SK-N-SH (cell line): ENCODE measurements around the gene FZD4. TPM values are rescaled to one million over a fixed set of nuclear protein-coding genes. Genes with fewer than 3 reads are reported as not detected.

Source experiments
- CTCF ChIA-PET: fragments of 300-600, 350-600 bp; formaldehyde crosslinking; extraction: SDS; loops from one replicate; lab custom pipeline; 2021; lab: Yijun Ruan, JAX
- POLR2A ChIA-PET: fragments of 350-600 bp; sonication (Branson Sonifier 250); formaldehyde crosslinking; extraction: SDS; loops from one replicate; lab custom pipeline; 2020; ENCODE audit warnings: antibody characterized with exemption, inconsistent platforms; lab: Yijun Ruan, JAX
- DNase-seq: peaks from one replicate; pipeline ENCODE4 v3.0.0; 2012
- H2AFZ ChIP-seq: fragments of 200-600 bp; sonication (generic); 2 replicates; pipeline ENCODE4 v1.8.1; 2016; ENCODE audit warnings: antibody characterized with exemption, mild to moderate bottlenecking, low read depth
- H3F3A ChIP-seq: fragments of 200-600 bp; sonication (generic); replicated peaks from 2 replicates; pipeline ENCODE3; 2016; ENCODE audit warnings: antibody characterized with exemption, mild to moderate bottlenecking; ENCODE audit not compliant: insufficient read depth
- H3K27ac ChIP-seq, 2 experiments: fragments of 200-500 bp in 1 of 2; fragments of 200-600 bp in 1 of 2; sonication (Bioruptor generic) in 1 of 2; sonication (generic), shearing (Covaris generic) in 1 of 2; 2 replicates each; pipeline versions ENCODE4 v1.5.1 to v1.6.1; 2014 to 2016; ENCODE audit warnings: low read depth in 2 of 2, inconsistent platforms in 1 of 2, low read length in 1 of 2, mild to moderate bottlenecking in 1 of 2, mixed read lengths in 1 of 2
- H3K27me3 ChIP-seq: fragments of 200-600 bp; sonication (generic), shearing (Covaris generic); 2 replicates; pipeline ENCODE4 v1.6.1; 2016; ENCODE audit warnings: mixed run types; ENCODE audit not compliant: insufficient read depth
- H3K36me3 ChIP-seq, 2 experiments: fragments of 200-500 bp in 1 of 2; fragments of 200-600 bp in 1 of 2; sonication (Bioruptor generic) in 1 of 2; sonication (generic) in 1 of 2; replicated peaks in 1 of 2; 2 replicates each; pipeline versions ENCODE3 to v1.5.1; 2014 to 2016; ENCODE audit warnings: low read length in 1 of 2, mild to moderate bottlenecking in 1 of 2; ENCODE audit not compliant: insufficient read depth in 2 of 2, control insufficient read depth in 1 of 2
- H3K4me1 ChIP-seq, 2 experiments: fragments of 200-500 bp in 1 of 2; fragments of 200-600 bp in 1 of 2; sonication (Bioruptor generic) in 1 of 2; sonication (generic), shearing (Covaris generic) in 1 of 2; 2 replicates each; pipeline versions ENCODE4 v1.5.1 to v1.6.1; 2014 to 2016; ENCODE audit warnings: low read depth in 1 of 2, low read length in 1 of 2, mixed run types in 1 of 2; ENCODE audit not compliant: insufficient read depth in 2 of 2, control insufficient read depth in 1 of 2
- H3K4me2 ChIP-seq: fragments of 200-600 bp; sonication (generic), shearing (Covaris generic); 2 replicates; pipeline ENCODE4 v1.6.1; 2017; ENCODE audit warnings: mixed run types
- H3K4me3 ChIP-seq, 2 experiments: fragments of 200-500 bp in 1 of 2; fragments of 200-600 bp in 1 of 2; sonication (Bioruptor generic) in 1 of 2; sonication (generic), shearing (Covaris generic) in 1 of 2; 2 replicates each; pipeline versions ENCODE4 v1.5.1 to v1.8.1; 2014 to 2016; ENCODE audit warnings: low read depth in 2 of 2, inconsistent platforms in 1 of 2, low read length in 1 of 2, mild to moderate bottlenecking in 1 of 2, mixed read lengths in 1 of 2, moderate library complexity in 1 of 2
- H3K79me2 ChIP-seq: fragments of 200-600 bp; sonication (generic); 2 replicates; pipeline ENCODE4 v1.8.1; 2017; ENCODE audit warnings: mild to moderate bottlenecking; ENCODE audit not compliant: insufficient read depth
- H3K9ac ChIP-seq: fragments of 200-600 bp; sonication (generic); 2 replicates; pipeline ENCODE4 v1.6.1; 2017; ENCODE audit warnings: mixed run types
- H3K9me2 ChIP-seq: fragments of 200-600 bp; sonication (generic); 2 replicates; pipeline ENCODE4 v1.6.1; 2017; ENCODE audit warnings: mixed run types
- H3K9me3 ChIP-seq: fragments of 200-600 bp; sonication (generic); 2 replicates; pipeline ENCODE4 v1.6.1; 2017; ENCODE audit warnings: mixed run types, mild to moderate bottlenecking, moderate library complexity
- H4K20me1 ChIP-seq: fragments of 200-600 bp; sonication (generic); 2 replicates; pipeline ENCODE4 v1.6.1; 2017; ENCODE audit warnings: mild to moderate bottlenecking, mixed run types; ENCODE audit not compliant: insufficient read depth
- CHD2 ChIP-seq: fragments of 150-350 bp; IDR thresholded peaks from 2 replicates; pipeline ENCODE4 v1.6.1; 2018; ENCODE audit warnings: low read length; ENCODE audit not compliant: partially characterized antibody
- CTCF ChIP-seq: fragments of 200-600 bp; sonication (generic); IDR thresholded peaks from 2 replicates; pipeline ENCODE4 v1.6.1; 2017; ENCODE audit warnings: antibody characterized with exemption, mild to moderate bottlenecking, moderate library complexity
- ELF1 ChIP-seq: IDR thresholded peaks from 2 replicates; pipeline ENCODE4 v1.4.0; 2012
- EP300 ChIP-seq, 2 experiments: IDR thresholded peaks; 2 replicates each; pipeline versions ENCODE4 v1.4.0 to v1.6.1; 2012; ENCODE audit warnings: borderline replicate concordance in 1 of 2, low read depth in 1 of 2, low read length in 1 of 2
- EZH2phosphoT487 ChIP-seq: fragments of 200-600 bp; sonication (generic); IDR thresholded peaks from 2 replicates; pipeline ENCODE4 v1.6.1; 2017; ENCODE audit warnings: low read depth, mixed run types, mild to moderate bottlenecking, antibody characterized with exemption, moderate library complexity, borderline replicate concordance
- FOSL2 ChIP-seq: IDR thresholded peaks from 2 replicates; pipeline ENCODE4 v1.4.0; 2012; ENCODE audit warnings: low read depth, mild to moderate bottlenecking, moderate library complexity, borderline replicate concordance
- FOXJ3 ChIP-seq: sonication (generic); formaldehyde crosslinking; IDR thresholded peaks from 2 replicates; pipeline ENCODE4 v1.5.1; 2020; ENCODE audit warnings: mild to moderate bottlenecking, missing genetic modification reagents
- FOXM1 ChIP-seq: IDR thresholded peaks from 2 replicates; pipeline ENCODE4 v1.4.0; 2012; ENCODE audit warnings: low read depth, mild to moderate bottlenecking
- GATA2 ChIP-seq: sonication (generic); formaldehyde crosslinking; IDR thresholded peaks from 2 replicates; pipeline ENCODE4 v1.5.0; 2020; ENCODE audit warnings: mild to moderate bottlenecking, missing genetic modification reagents
- IRF3 ChIP-seq: fragments of 150-350 bp; IDR thresholded peaks from 2 replicates; pipeline ENCODE4 v1.6.1; 2016; ENCODE audit warnings: mild to moderate bottlenecking, low read depth, low read length
- MAX ChIP-seq: IDR thresholded peaks from 2 replicates; pipeline ENCODE4 v1.4.0; 2012; ENCODE audit warnings: low read depth
- MEF2A ChIP-seq: IDR thresholded peaks from 2 replicates; pipeline ENCODE4 v1.4.0; 2012; ENCODE audit warnings: low read depth, borderline replicate concordance
- NRF1 ChIP-seq: IDR thresholded peaks from 2 replicates; pipeline ENCODE4 v1.6.1; 2012; ENCODE audit warnings: low read depth, mild to moderate bottlenecking, low read length
- RFX5 ChIP-seq: IDR thresholded peaks from 2 replicates; pipeline ENCODE4 v1.6.1; 2012; ENCODE audit warnings: mild to moderate bottlenecking, improper control_type of control experiment, low read length
- RXRA ChIP-seq: IDR thresholded peaks from 2 replicates; pipeline ENCODE4 v1.4.0; 2012; ENCODE audit warnings: low read depth, mild to moderate bottlenecking, borderline replicate concordance
- TAF1 ChIP-seq: IDR thresholded peaks from 2 replicates; pipeline ENCODE4 v1.6.1; 2012; ENCODE audit warnings: low read depth, mild to moderate bottlenecking, low read length, moderate library complexity, borderline replicate concordance
- USF1 ChIP-seq: IDR thresholded peaks from 2 replicates; pipeline ENCODE4 v1.4.0; 2012; ENCODE audit warnings: low read depth, borderline replicate concordance
- USF2 ChIP-seq: fragments of 150-350 bp; IDR thresholded peaks from 2 replicates; pipeline ENCODE4 v1.6.1; 2017; ENCODE audit warnings: antibody characterized with exemption, low read length, low read depth, borderline replicate concordance
- YY1 ChIP-seq: IDR thresholded peaks from 2 replicates; pipeline ENCODE4 v1.4.0; 2012; ENCODE audit warnings: low read depth, mild to moderate bottlenecking
- WGBS: methylation state at CpG from one replicate; pipeline ENCODE4 v1.1.6; 2017; ENCODE audit warnings: low lambda C conversion rate; 5-methylcytosine and 5-hydroxymethylcytosine counted together
- polyA plus RNA-seq, 3 experiments: library from polyadenylated mRNA; depleted of rRNA; stranded (reverse); fragments of >200 nt; gene quantifications; 2 replicates each; pipeline ENCODE4 v1.2.3, GENCODE V29; 2012

FZD4 gene
- polyA plus RNA-seq, 1 of the 3 experiments (the other 2 are of a cell fraction) = 0.72 TPM

- ChIA-PET CTCF (interaction anchor here (0.8 to 6.2 kb wide), 3 partner anchors 9 to 53 kb away, joined by 3 to 123 read pairs (median 8); no protein-coding TSS in a partner anchor), POLR2A (no interaction called here)
- peaks cover 2 to 43% of the 10 kb centered on the region in 2 experiments; a peak in 3 of 4 replicates for H3K4me1 ChIP-seq
- H3K9me2 ChIP-seq = no peaks in the 10 kb centered on the region
- H3K4me3 ChIP-seq = no peak overlapping the region
- no peak for DNase-seq
- H3K9ac ChIP-seq = no peak overlapping the region
- H3K27ac ChIP-seq = no peak overlapping the region
- H3K36me3 ChIP-seq = peaks cover 2 to 7% of the 10 kb centered on the region in 2 experiments
- no peak overlapping the region for H2AFZ ChIP-seq
- TF ChIP-seq MAX (no peak), FOXM1 (no peak), MEF2A (no peak), RXRA (no peak), EZH2phosphoT487 (no peak), CTCF (no peak), FOXJ3 (CRISPR knock-in tag) (no peak), USF2 (no peak), CHD2 (no peak), IRF3 (no peak), USF1 (no peak), GATA2 (CRISPR knock-in tag) (no peak), FOSL2 (no peak), YY1 (no peak), NRF1 (no peak), TAF1 (no peak), ELF1 (no peak), EP300 (IDR thresholded peaks at IDR 0.05; ENCODE audit: borderline replicate concordance in 1 of 2, low read depth in 1 of 2, low read length in 1 of 2) (no peak), RFX5 (no peak)
- 90% methylated on average over 1 of the region's 1 CpG for WGBS
- no peaks in the 10 kb centered on the region for H3K27me3 ChIP-seq
- no peak overlapping the region for H3K4me2 ChIP-seq
- peaks cover 7% of the 10 kb centered on the region; the same call in 1 of the 2 replicates for H3K79me2 ChIP-seq
- peaks cover 26% of the 10 kb centered on the region for H3F3A ChIP-seq
- H4K20me1 ChIP-seq = no peaks in the 10 kb centered on the region
- H3K9me3 ChIP-seq = no peaks in the 10 kb centered on the region
Observed at GRCh38 chr11:86922225-86922624, 33.0 kb downstream of the FZD4 start.
